Gastrocnemius medialis (tissue), 4 donors: ENCODE measurements around the gene CRHR1. TPM values are rescaled to one million over a fixed set of nuclear protein-coding genes. Genes with fewer than 3 reads are reported as not detected.

Experiments
- ATAC-seq, 2 donors: fragments of 150-250 bp; one replicate each; pipeline ENCODE4 v1.9.1; 2016
- DNase-seq, 2 donors: peaks; one replicate each; pipeline ENCODE4 v3.0.0-alpha.2; 2019
- H3K27ac ChIP-seq, 4 donors: fragments of 200-600 bp; sonication (generic); 1 replicate in 1 of 4; 2 replicates in 3 of 4; pipeline ENCODE4 v1.5.1; 2016 to 2018; ENCODE audit warnings: mild to moderate bottlenecking in 2 of 4, moderate library complexity in 1 of 4
- H3K27me3 ChIP-seq, 3 donors: fragments of 200-600 bp; sonication (generic) in 2 of 3; 1 replicate in 1 of 3; 2 replicates in 2 of 3; pipeline versions ENCODE4 v1.5.1 to v1.6.0; 2016 to 2019; ENCODE audit warnings: mild to moderate bottlenecking in 1 of 3, moderate library complexity in 1 of 3
- H3K36me3 ChIP-seq, 2 donors: fragments of 200-600 bp; sonication (generic) in 1 of 2; one replicate each; pipeline ENCODE4 v1.5.1; 2017 to 2018
- H3K4me1 ChIP-seq, 2 donors: fragments of 200-600 bp; sonication (generic) in 1 of 2; one replicate each; pipeline ENCODE4 v1.5.1; 2016 to 2017; ENCODE audit warnings: mild to moderate bottlenecking in 2 of 2
- H3K4me3 ChIP-seq, 4 donors: fragments of 200-600 bp; sonication (generic) in 3 of 4; 1 replicate in 1 of 4; 2 replicates in 3 of 4; pipeline ENCODE4 v1.5.1; 2016 to 2019; ENCODE audit warnings: mild to moderate bottlenecking in 2 of 4
- H3K9me3 ChIP-seq, 3 donors: fragments of 200-600 bp; sonication (generic) in 2 of 3; 1 replicate in 1 of 3; 2 replicates in 2 of 3; pipeline ENCODE4 v1.5.1; 2016 to 2019
- CTCF ChIP-seq, 5 experiments: fragments of 450-650 bp in 3 of 5; fragments of 200-600 bp in 2 of 5; sonication (generic) in 2 of 5; IDR thresholded peaks in 4 of 5; conservative IDR thresholded peaks in 1 of 5; 1 replicate in 4 of 5; 2 replicates in 1 of 5; pipeline ENCODE4 v1.5.1; 2016 to 2019; ENCODE audit warnings: antibody characterized with exemption in 5 of 5, mild to moderate bottlenecking in 3 of 5, moderate library complexity in 3 of 5
- POLR2A ChIP-seq, 2 donors: fragments of 450-650 bp; IDR thresholded peaks; one replicate each; pipeline ENCODE4 v1.6.1; 2017; ENCODE audit warnings: antibody characterized with exemption in 2 of 2, mild to moderate bottlenecking in 2 of 2, moderate library complexity in 2 of 2
- in situ Hi-C, 4 donors: fragments of 200-750 bp; cut with MboI; loops; one replicate each; pipeline versions ENCODE4 v1.15.0 to v1.8.0; 2017; ENCODE audit warnings: low sequenced_read_pairs in 4 of 4
- intact Hi-C: fragments of 100-400 bp; cut with DNase I; formaldehyde crosslinking; loops from one replicate; pipeline ENCODE4 v1.15.1; 2023; ENCODE audit warnings: low total_unique reads
- total RNA-seq, 4 donors: library from RNA; depleted of rRNA; stranded (reverse); fragments of >200 nt; gene quantifications; one replicate each; pipeline versions ENCODE4 v1.1.0 to v1.2.3, GENCODE V29; 2016

CRHR1 gene
- total RNA-seq, 4 donors from 2014 or later = not detected

- no peak overlapping the region for H3K27ac ChIP-seq
- H3K36me3 ChIP-seq = no peaks in the 10 kb centered on the region
- ATAC-seq (no peak), DNase-seq (no peak)
- in situ Hi-C loops (no loop called here), intact Hi-C loops (no loop called here)
- H3K4me3 ChIP-seq = no peak overlapping the region
- peaks cover 18 to 33% (median 24%) of the 10 kb centered on the region in 3 donors for H3K27me3 ChIP-seq
- H3K4me1 ChIP-seq = no peaks in the 10 kb centered on the region
- H3K9me3 ChIP-seq = no peaks in the 10 kb centered on the region
- TF ChIP-seq CTCF (IDR thresholded peaks at IDR 0.05 in 4 of 5, conservative IDR thresholded peaks at IDR 0.05 in 1 of 5) (no peak), POLR2A (IDR thresholded peaks at IDR 0.05) (no peak)
Observed at GRCh38 chr17:45793999-45794540, 9.9 kb downstream of the CRHR1 start.

GRCh38 chr17:45794840-45795239, 10.7 kb downstream of the CRHR1 start:
- no peak for ATAC-seq
- intact Hi-C loops (no loop called here), in situ Hi-C loops (no loop called here)
- H3K9me3 ChIP-seq = no peaks in the 10 kb centered on the region
- TF ChIP-seq CTCF (IDR thresholded peaks at IDR 0.05 in 4 of 5, conservative IDR thresholded peaks at IDR 0.05 in 1 of 5) (no peak), POLR2A (IDR thresholded peaks at IDR 0.05) (no peak)
- peaks cover 18 to 32% (median 23%) of the 10 kb centered on the region in 3 donors for H3K27me3 ChIP-seq
- DNase-seq = no peak
- no peak overlapping the region for H3K4me3 ChIP-seq
- H3K27ac ChIP-seq = no peak overlapping the region
- no peaks in the 10 kb centered on the region for H3K4me1 ChIP-seq
- H3K36me3 ChIP-seq = no peaks in the 10 kb centered on the region

- TF ChIP-seq POLR2A (IDR thresholded peaks at IDR 0.05) = no peak
- TF ChIP-seq CTCF (IDR thresholded peaks at IDR 0.05 in 4 of 5, conservative IDR thresholded peaks at IDR 0.05 in 1 of 5) = no peak
- Histone ChIP-seq H3K27ac (no peak overlapping the region), H3K27me3 (peaks cover 0 to 3% (median 0%) of the 10 kb centered on the region in 3 donors), H3K4me1 (peaks cover 5 to 8% of the 10 kb centered on the region in 2 donors), H3K36me3 (no peaks in the 10 kb centered on the region), H3K9me3 (no peaks in the 10 kb centered on the region), H3K4me3 (no peak overlapping the region)
- no peak for ATAC-seq
- intact Hi-C loops = no loop called here
- in situ Hi-C loops = no loop called here
- DNase-seq = no peak
Observed at GRCh38 chr17:45800816-45801215, 16.7 kb downstream of the CRHR1 start.

GRCh38 chr17:45801421-45801820, 17.3 kb downstream of the CRHR1 start:
- Histone ChIP-seq H3K36me3 (no peaks in the 10 kb centered on the region), H3K4me3 (no peak overlapping the region), H3K27ac (no peak overlapping the region), H3K9me3 (no peaks in the 10 kb centered on the region), H3K4me1 (peaks cover 5 to 8% of the 10 kb centered on the region in 2 donors), H3K27me3 (peaks cover 0 to 3% (median 0%) of the 10 kb centered on the region in 3 donors)
- ATAC-seq (no peak), DNase-seq (no peak)
- in situ Hi-C loops (no loop called here), intact Hi-C loops (no loop called here)
- TF ChIP-seq CTCF (IDR thresholded peaks at IDR 0.05 in 4 of 5, conservative IDR thresholded peaks at IDR 0.05 in 1 of 5) (no peak), POLR2A (IDR thresholded peaks at IDR 0.05) (no peak)

- ATAC-seq (no peak), DNase-seq (no peak)
- no peak overlapping the region for H3K4me3 ChIP-seq
- H3K27me3 ChIP-seq = no peaks in the 10 kb centered on the region
- in situ Hi-C loops (no loop called here), intact Hi-C loops (no loop called here)
- no peaks in the 10 kb centered on the region for H3K36me3 ChIP-seq
- TF ChIP-seq CTCF (IDR thresholded peaks at IDR 0.05 in 4 of 5, conservative IDR thresholded peaks at IDR 0.05 in 1 of 5) = no peak
- no peak for TF ChIP-seq POLR2A (IDR thresholded peaks at IDR 0.05)
- no peak overlapping the region for H3K27ac ChIP-seq
- no peaks in the 10 kb centered on the region for H3K4me1 ChIP-seq
- H3K9me3 ChIP-seq = no peaks in the 10 kb centered on the region
Observed at GRCh38 chr17:45808845-45809244, 24.7 kb downstream of the CRHR1 start.
